HCT116 (cell line): Measurements from ENCODE around the gene SCAMP1. TPM values are rescaled to one million over a fixed set of nuclear protein-coding genes. Genes with fewer than 3 reads are reported as not detected.

Experiments used
- ATAC-seq: fragments of 200-7000 bp; cut with Tn5 transposase; 2 replicates; pipeline ENCODE4 v1.9.1; 2020; ENCODE audit warnings: mild to moderate bottlenecking, moderate library complexity
- BruUV-seq: library from RNA; stranded (reverse); fragments of 400-500 nt; replicated peaks from 2 replicates; lab custom pipeline; 2021; lab: Mats Ljungman, UMichigan
- CTCF ChIA-PET: fragments of 300-600 bp; sonication (Branson Sonifier 250); formaldehyde crosslinking; loops from one replicate; lab custom pipeline; 2021; ENCODE audit warnings: antibody characterized with exemption; lab: Charles Lee
- POLR2A ChIA-PET: fragments of 300-600, 350-600 bp; sonication (Branson Sonifier 250); formaldehyde crosslinking; loops from one replicate; lab custom pipeline; 2021; ENCODE audit warnings: antibody characterized with exemption; lab: Charles Lee
- RAD21 ChIA-PET, 2 experiments: fragments of 300-600 bp; sonication (Branson Sonifier 250); formaldehyde crosslinking; loops; one replicate each; lab custom pipeline; 2023; ENCODE audit warnings: low total read pairs in 2 of 2; ENCODE audit not compliant: uncharacterized antibody in 2 of 2, unreplicated experiment in 2 of 2, low non-redundant PET in 1 of 2; lab: Charles Lee
- DNase-seq: peaks from one replicate; pipeline ENCODE4 v3.0.0-alpha.2; 2010; ENCODE audit warnings: low read depth, low spot score
- H2AFZ ChIP-seq: fragments of 200-600 bp; shearing (Covaris generic), sonication (generic); 2 replicates; pipeline ENCODE4 v1.6.1; 2017; ENCODE audit warnings: low read depth, mixed run types, mixed read lengths, antibody characterized with exemption, low read length; ENCODE audit not compliant: poor library complexity, severe bottlenecking
- H3K27ac ChIP-seq: 2 replicates; pipeline ENCODE4 v1.5.1; 2012; ENCODE audit warnings: low read depth, low read length
- H3K27me3 ChIP-seq: fragments of 200-600 bp; sonication (generic); 2 replicates; pipeline ENCODE4 v1.6.1; 2016; ENCODE audit warnings: mixed run types, low read length, mixed read lengths; ENCODE audit not compliant: insufficient read depth
- H3K36me3 ChIP-seq, 2 experiments: fragments of 200-500 bp in 1 of 2; fragments of 200-600 bp in 1 of 2; sonication (Bioruptor generic) in 1 of 2; sonication (generic) in 1 of 2; 2 replicates each; pipeline versions ENCODE4 v1.5.1 to v1.6.1; 2014 to 2016; ENCODE audit warnings: low read length in 2 of 2, inconsistent platforms in 1 of 2, mixed read lengths in 1 of 2, mixed run types in 1 of 2; ENCODE audit not compliant: insufficient read depth in 2 of 2, control insufficient read depth in 1 of 2
- H3K4me1 ChIP-seq, 2 experiments: fragments of 200-600 bp in 1 of 2; sonication (generic) in 1 of 2; 2 replicates each; pipeline versions ENCODE4 v1.5.1 to v1.6.1; 2012 to 2017; ENCODE audit warnings: low read length in 2 of 2, inconsistent platforms in 1 of 2, mild to moderate bottlenecking in 1 of 2, mixed read lengths in 1 of 2, mixed run types in 1 of 2, moderate library complexity in 1 of 2; ENCODE audit not compliant: insufficient read depth in 2 of 2, control insufficient read depth in 1 of 2
- H3K4me2 ChIP-seq: fragments of 200-600 bp; sonication (generic); 2 replicates; pipeline ENCODE4 v1.6.1; 2017; ENCODE audit warnings: mixed run types, low read length, mixed read lengths
- H3K4me3 ChIP-seq, 2 experiments: fragments of 200-600 bp in 1 of 2; sonication (generic) in 1 of 2; replicated peaks in 1 of 2; 2 replicates each; pipeline ENCODE4 v1.5.1; 2011 to 2016; ENCODE audit warnings: low read length in 2 of 2, control low read depth in 1 of 2, low read depth in 1 of 2, mild to moderate bottlenecking in 1 of 2, mixed read lengths in 1 of 2, mixed run types in 1 of 2
- H3K79me2 ChIP-seq: fragments of 200-600 bp; sonication (generic); 2 replicates; pipeline ENCODE4 v1.6.1; 2017; ENCODE audit warnings: mild to moderate bottlenecking, mixed run types, low read length, moderate library complexity, mixed read lengths; ENCODE audit not compliant: insufficient read depth
- H3K9ac ChIP-seq: fragments of 200-600 bp; sonication (generic); 2 replicates; pipeline ENCODE4 v1.6.1; 2016; ENCODE audit warnings: low read length, mixed read lengths
- H3K9me2 ChIP-seq: fragments of 200-600 bp; sonication (generic), shearing (Covaris generic); 2 replicates; pipeline ENCODE4 v1.6.1; 2017; ENCODE audit warnings: mixed run types, mild to moderate bottlenecking, moderate library complexity; ENCODE audit not compliant: insufficient read depth
- H3K9me3 ChIP-seq, 2 experiments: fragments of 200-500 bp in 1 of 2; fragments of 200-600 bp in 1 of 2; sonication (Bioruptor generic) in 1 of 2; sonication (generic) in 1 of 2; 2 replicates each; pipeline ENCODE4 v1.6.1; 2014 to 2017; ENCODE audit warnings: low read length in 2 of 2, mixed read lengths in 2 of 2, inconsistent platforms in 1 of 2, low read depth in 1 of 2, mild to moderate bottlenecking in 1 of 2, mixed run types in 1 of 2, moderate library complexity in 1 of 2; ENCODE audit not compliant: control insufficient read depth in 1 of 2, insufficient read depth in 1 of 2
- H4K20me1 ChIP-seq: fragments of 200-600 bp; sonication (generic), shearing (Covaris generic); 2 replicates; pipeline ENCODE4 v1.6.1; 2017; ENCODE audit warnings: mixed run types, mild to moderate bottlenecking, moderate library complexity; ENCODE audit not compliant: insufficient read depth
- CBX3 ChIP-seq: IDR thresholded peaks from 2 replicates; pipeline ENCODE4 v1.6.1; 2012; ENCODE audit warnings: low read depth
- CEBPB ChIP-seq: IDR thresholded peaks from 2 replicates; pipeline ENCODE4 v1.6.1; 2012; ENCODE audit warnings: low read depth
- ELF1 ChIP-seq: IDR thresholded peaks from 2 replicates; pipeline ENCODE4 v1.6.1; 2012; ENCODE audit warnings: low read depth, borderline replicate concordance
- EZH2 ChIP-seq: fragments of 200-600 bp; sonication (generic); IDR thresholded peaks from 2 replicates; pipeline ENCODE4 v1.6.1; 2017; ENCODE audit warnings: antibody characterized with exemption, mixed run types
- EZH2phosphoT487 ChIP-seq: fragments of 200-600 bp; IDR thresholded peaks from 2 replicates; pipeline ENCODE4 v1.6.1; 2018; ENCODE audit warnings: antibody characterized with exemption, borderline replicate concordance
- POLR2AphosphoS5 ChIP-seq: IDR thresholded peaks from 2 replicates; pipeline ENCODE4 v1.6.1; 2011; ENCODE audit warnings: mild to moderate bottlenecking, low read depth, low read length, moderate library complexity
- SIN3A ChIP-seq: IDR thresholded peaks from 2 replicates; pipeline ENCODE4 v1.6.1; 2012; ENCODE audit warnings: low read depth
- SRF ChIP-seq: IDR thresholded peaks from 2 replicates; pipeline ENCODE4 v1.6.1; 2012; ENCODE audit warnings: low read depth
- TCF7L2 ChIP-seq: IDR thresholded peaks from 2 replicates; pipeline ENCODE4 v1.7.0; 2011; ENCODE audit warnings: borderline replicate concordance, inconsistent platforms; ENCODE audit not compliant: insufficient read depth, insufficient read length; ENCODE audit errors: extremely low read depth
- YY1 ChIP-seq: IDR thresholded peaks from 2 replicates; pipeline ENCODE4 v1.6.1; 2011; ENCODE audit warnings: low read length, low read depth, moderate library complexity, mild to moderate bottlenecking; ENCODE audit not compliant: insufficient replicate concordance; ENCODE audit errors: extremely low read depth
- ZFX ChIP-seq: fragments of 450-650 bp; IDR thresholded peaks from 2 replicates; pipeline ENCODE4 v1.6.1; 2017
- intact Hi-C: fragments of 100-400 bp; cut with micrococcal nuclease; formaldehyde crosslinking; loops from 2 replicates; pipeline ENCODE4 v1.10.0; 2022
- total RNA-seq: library from RNA; stranded (reverse); gene quantifications from one replicate; pipeline ENCODE4 v1.2.1, GENCODE V29; 2021; ENCODE audit not compliant: unreplicated experiment
- TF ChIP-seq, protein P1 (sequence below): IDR thresholded peaks from 2 replicates; pipeline ENCODE4 v1.6.1; 2011; ENCODE audit warnings: mild to moderate bottlenecking, low read length, moderate library complexity; ENCODE audit not compliant: insufficient replicate concordance; ENCODE audit errors: extremely low read depth
- TF ChIP-seq, protein P2 (sequence below), 3 experiments: fragments of 200-600 bp in 1 of 3; sonication (generic) in 1 of 3; IDR thresholded peaks in 2 of 3; conservative IDR thresholded peaks in 1 of 3; 2 replicates each; pipeline ENCODE4 v1.5.1; 2012 to 2017; ENCODE audit warnings: low read depth in 2 of 3, low read length in 2 of 3, antibody characterized with exemption in 1 of 3, borderline replicate concordance in 1 of 3, control low read depth in 1 of 3, mild to moderate bottlenecking in 1 of 3, mixed read lengths in 1 of 3, mixed run types in 1 of 3, moderate library complexity in 1 of 3; ENCODE audit not compliant: insufficient read depth in 1 of 3

SCAMP1 gene
- total RNA-seq, 1 experiment from 2014 or later, result 46.4 TPM

DNA sequence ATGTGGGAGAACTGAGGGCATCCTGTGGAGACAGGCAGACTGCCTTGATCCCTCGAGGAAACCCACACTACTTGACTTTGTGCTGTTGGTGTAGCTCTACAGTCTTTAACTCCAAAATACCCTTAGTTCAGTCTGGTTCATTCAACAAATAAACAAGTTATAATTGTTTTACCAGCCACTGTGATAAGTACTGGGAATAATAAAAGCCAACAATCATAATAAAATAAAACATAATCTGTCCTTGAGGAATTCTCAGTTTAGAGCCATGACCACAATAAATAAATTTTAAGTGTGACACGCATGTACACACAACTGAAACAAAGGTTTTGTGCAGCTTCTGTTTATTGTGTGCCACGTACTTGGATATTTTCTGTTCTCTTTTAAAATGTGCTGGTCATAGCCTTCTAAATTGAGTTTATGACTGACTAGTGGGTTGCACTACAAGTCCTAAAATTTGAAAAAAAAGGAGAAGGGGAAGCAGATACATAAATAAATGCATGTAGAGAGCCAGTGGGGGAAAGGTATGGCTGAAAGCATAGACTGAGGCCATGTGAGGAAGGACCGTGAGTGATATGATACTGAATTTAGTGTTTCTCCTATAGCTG is 6.2 kb upstream of the SCAMP1 start:
- intact Hi-C loops, result no loop called here
- ATAC-seq, result no peak
- TF ChIP-seq SRF (no peak), TCF7L2 (no peak), EZH2 (no peak), ZFX (no peak), ELF1 (no peak), SIN3A (no peak), YY1 (no peak), CEBPB (no peak), POLR2AphosphoS5 (no peak), CBX3 (no peak), EZH2phosphoT487 (no peak)
- TF ChIP-seq, protein P1, sequence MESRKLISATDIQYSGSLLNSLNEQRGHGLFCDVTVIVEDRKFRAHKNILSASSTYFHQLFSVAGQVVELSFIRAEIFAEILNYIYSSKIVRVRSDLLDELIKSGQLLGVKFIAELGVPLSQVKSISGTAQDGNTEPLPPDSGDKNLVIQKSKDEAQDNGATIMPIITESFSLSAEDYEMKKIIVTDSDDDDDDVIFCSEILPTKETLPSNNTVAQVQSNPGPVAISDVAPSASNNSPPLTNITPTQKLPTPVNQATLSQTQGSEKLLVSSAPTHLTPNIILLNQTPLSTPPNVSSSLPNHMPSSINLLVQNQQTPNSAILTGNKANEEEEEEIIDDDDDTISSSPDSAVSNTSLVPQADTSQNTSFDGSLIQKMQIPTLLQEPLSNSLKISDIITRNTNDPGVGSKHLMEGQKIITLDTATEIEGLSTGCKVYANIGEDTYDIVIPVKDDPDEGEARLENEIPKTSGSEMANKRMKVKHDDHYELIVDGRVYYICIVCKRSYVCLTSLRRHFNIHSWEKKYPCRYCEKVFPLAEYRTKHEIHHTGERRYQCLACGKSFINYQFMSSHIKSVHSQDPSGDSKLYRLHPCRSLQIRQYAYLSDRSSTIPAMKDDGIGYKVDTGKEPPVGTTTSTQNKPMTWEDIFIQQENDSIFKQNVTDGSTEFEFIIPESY, result no peak
- TF ChIP-seq, protein P2, sequence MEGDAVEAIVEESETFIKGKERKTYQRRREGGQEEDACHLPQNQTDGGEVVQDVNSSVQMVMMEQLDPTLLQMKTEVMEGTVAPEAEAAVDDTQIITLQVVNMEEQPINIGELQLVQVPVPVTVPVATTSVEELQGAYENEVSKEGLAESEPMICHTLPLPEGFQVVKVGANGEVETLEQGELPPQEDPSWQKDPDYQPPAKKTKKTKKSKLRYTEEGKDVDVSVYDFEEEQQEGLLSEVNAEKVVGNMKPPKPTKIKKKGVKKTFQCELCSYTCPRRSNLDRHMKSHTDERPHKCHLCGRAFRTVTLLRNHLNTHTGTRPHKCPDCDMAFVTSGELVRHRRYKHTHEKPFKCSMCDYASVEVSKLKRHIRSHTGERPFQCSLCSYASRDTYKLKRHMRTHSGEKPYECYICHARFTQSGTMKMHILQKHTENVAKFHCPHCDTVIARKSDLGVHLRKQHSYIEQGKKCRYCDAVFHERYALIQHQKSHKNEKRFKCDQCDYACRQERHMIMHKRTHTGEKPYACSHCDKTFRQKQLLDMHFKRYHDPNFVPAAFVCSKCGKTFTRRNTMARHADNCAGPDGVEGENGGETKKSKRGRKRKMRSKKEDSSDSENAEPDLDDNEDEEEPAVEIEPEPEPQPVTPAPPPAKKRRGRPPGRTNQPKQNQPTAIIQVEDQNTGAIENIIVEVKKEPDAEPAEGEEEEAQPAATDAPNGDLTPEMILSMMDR (IDR thresholded peaks at IDR 0.05 in 2 of 3, conservative IDR thresholded peaks at IDR 0.05 in 1 of 3; ENCODE audit: borderline replicate concordance in 1 of 3, insufficient read depth in 1 of 3, low read depth in 2 of 3, low read length in 2 of 3), result no peak
- Histone ChIP-seq H3K27me3 (no peaks in the 10 kb centered on the region), H3K4me2 (no peak overlapping the region), H3K36me3 (no peaks in the 10 kb centered on the region), H3K9me3 (no peaks in the 10 kb centered on the region), H3K4me3 (no peak overlapping the region), H3K4me1 (peaks cover 5% of the 10 kb centered on the region in 2 experiments; a peak in 2 of 4 replicates), H3K79me2 (peaks cover 10% of the 10 kb centered on the region), H3K9me2 (no peaks in the 10 kb centered on the region), H3K9ac (no peak overlapping the region), H2AFZ (no peak overlapping the region), H3K27ac (no peak overlapping the region), H4K20me1 (no peaks in the 10 kb centered on the region)
- no TSS peak for BruUV-seq
- ChIA-PET POLR2A (no interaction called here), CTCF (no interaction called here), RAD21 (no interaction called here)
- no peak for DNase-seq
